Thoracic aorta (tissue), 2 donors: ENCODE data around the gene ERCC6L2. TPM values are rescaled to one million over a fixed set of nuclear protein-coding genes. Genes with fewer than 3 reads are reported as not detected.

Experiments used
- ATAC-seq: fragments of 150-250 bp; one replicate; pipeline ENCODE4 v1.8.0; 2017; ENCODE audit warnings: low read depth; ENCODE audit not compliant: insufficient number of reproducible peaks, low FRiP score
- DNase-seq: peaks from one replicate; pipeline ENCODE4 v3.0.0-alpha.2; 2020; ENCODE audit warnings: low spot score
- H3K27ac ChIP-seq, 2 donors: fragments of 200-600 bp; sonication (generic); 1 replicate in 1 of 2; 2 replicates in 1 of 2; pipeline ENCODE4 v1.5.1; 2016; ENCODE audit warnings: mild to moderate bottlenecking in 2 of 2, moderate library complexity in 2 of 2
- H3K27me3 ChIP-seq: fragments of 200-600 bp; sonication (generic); replicated peaks from 2 replicates; pipeline ENCODE4 v1.6.0; 2016; ENCODE audit warnings: mild to moderate bottlenecking; ENCODE audit not compliant: insufficient read depth
- H3K36me3 ChIP-seq: fragments of 200-600 bp; sonication (generic); one replicate; pipeline ENCODE4 v1.5.1; 2016
- H3K4me1 ChIP-seq, 2 donors: fragments of 200-600 bp; sonication (generic); 1 replicate in 1 of 2; 2 replicates in 1 of 2; pipeline versions ENCODE4 v1.5.1 to v1.6.0; 2016; ENCODE audit warnings: low read depth in 2 of 2, mild to moderate bottlenecking in 1 of 2; ENCODE audit not compliant: control insufficient read depth in 1 of 2
- H3K4me3 ChIP-seq: fragments of 200-600 bp; sonication (generic); 2 replicates; pipeline ENCODE4 v1.5.1; 2016; ENCODE audit warnings: mild to moderate bottlenecking
- H3K9me3 ChIP-seq: fragments of 200-600 bp; sonication (generic); 2 replicates; pipeline ENCODE4 v1.5.1; 2016
- total RNA-seq, 2 donors: library from RNA; depleted of rRNA; stranded (reverse); fragments of >200 nt; gene quantifications; one replicate each; pipeline versions ENCODE4 v1.1.0 to v1.2.3, GENCODE V29; 2016
- TF ChIP-seq, protein P1 (sequence below): fragments of 200-600 bp; sonication (generic); IDR thresholded peaks from one replicate; pipeline ENCODE4 v1.5.1; 2019; ENCODE audit warnings: antibody characterized with exemption

ERCC6L2 gene
- total RNA-seq, 2 donors from 2014 or later, result 32.1 to 53.4 TPM

DNA sequence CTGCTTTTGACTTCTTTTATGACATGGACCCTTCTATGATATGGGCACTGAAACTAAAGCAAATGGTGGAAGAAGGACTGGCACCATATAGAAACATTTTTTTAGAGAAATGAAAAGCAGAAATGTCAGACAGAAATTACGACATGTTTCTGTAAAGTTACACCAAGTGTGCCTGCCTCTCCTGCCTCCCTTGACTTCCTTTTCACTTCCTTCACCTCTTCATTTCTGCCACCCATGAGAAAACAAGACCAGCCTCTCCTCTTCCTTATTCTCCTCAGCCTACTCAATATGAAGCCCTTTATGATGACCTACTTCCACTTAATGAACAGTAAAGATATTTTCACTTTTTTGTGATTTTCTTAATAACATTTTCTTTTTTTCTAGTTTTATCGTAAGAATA, 44.5 kb downstream of the ERCC6L2 start:
- no peaks in the 10 kb centered on the region for H3K27me3 ChIP-seq
- H3K27ac ChIP-seq, result no peak overlapping the region
- no peak overlapping the region for H3K4me3 ChIP-seq
- DNase-seq (no peak), ATAC-seq (no peak)
- peaks cover 8% of the 10 kb centered on the region for H3K36me3 ChIP-seq
- H3K4me1 ChIP-seq, result no peaks in the 10 kb centered on the region
- H3K9me3 ChIP-seq, result no peaks in the 10 kb centered on the region
- TF ChIP-seq, protein P1, sequence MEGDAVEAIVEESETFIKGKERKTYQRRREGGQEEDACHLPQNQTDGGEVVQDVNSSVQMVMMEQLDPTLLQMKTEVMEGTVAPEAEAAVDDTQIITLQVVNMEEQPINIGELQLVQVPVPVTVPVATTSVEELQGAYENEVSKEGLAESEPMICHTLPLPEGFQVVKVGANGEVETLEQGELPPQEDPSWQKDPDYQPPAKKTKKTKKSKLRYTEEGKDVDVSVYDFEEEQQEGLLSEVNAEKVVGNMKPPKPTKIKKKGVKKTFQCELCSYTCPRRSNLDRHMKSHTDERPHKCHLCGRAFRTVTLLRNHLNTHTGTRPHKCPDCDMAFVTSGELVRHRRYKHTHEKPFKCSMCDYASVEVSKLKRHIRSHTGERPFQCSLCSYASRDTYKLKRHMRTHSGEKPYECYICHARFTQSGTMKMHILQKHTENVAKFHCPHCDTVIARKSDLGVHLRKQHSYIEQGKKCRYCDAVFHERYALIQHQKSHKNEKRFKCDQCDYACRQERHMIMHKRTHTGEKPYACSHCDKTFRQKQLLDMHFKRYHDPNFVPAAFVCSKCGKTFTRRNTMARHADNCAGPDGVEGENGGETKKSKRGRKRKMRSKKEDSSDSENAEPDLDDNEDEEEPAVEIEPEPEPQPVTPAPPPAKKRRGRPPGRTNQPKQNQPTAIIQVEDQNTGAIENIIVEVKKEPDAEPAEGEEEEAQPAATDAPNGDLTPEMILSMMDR, result no peak

DNA sequence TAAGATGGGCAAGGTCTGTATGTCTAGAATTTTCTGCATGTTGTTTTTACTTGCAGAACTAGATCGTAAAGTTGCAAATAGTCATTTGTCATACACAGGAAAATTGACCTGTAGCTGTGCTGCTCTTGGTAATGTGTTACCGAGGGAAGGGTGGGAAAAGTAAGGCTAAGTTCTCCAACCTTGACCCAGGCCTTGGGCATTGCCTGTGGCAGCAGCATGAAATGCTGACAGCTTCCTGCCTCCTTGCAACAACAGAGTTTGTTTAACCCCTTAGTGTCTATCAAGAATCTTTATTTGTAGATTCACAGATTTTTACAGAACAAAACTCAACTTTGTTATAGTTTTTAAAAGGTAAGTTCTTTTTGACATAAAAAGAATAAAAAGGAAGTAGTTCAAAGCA, 48.3 kb downstream of the ERCC6L2 start:
- no peak overlapping the region for H3K4me3 ChIP-seq
- peaks cover 8% of the 10 kb centered on the region for H3K36me3 ChIP-seq
- no peak for DNase-seq
- TF ChIP-seq, protein P1, result no peak
- ATAC-seq, result no peak
- no peaks in the 10 kb centered on the region for H3K4me1 ChIP-seq
- H3K27ac ChIP-seq, result no peak overlapping the region
- no peaks in the 10 kb centered on the region for H3K27me3 ChIP-seq
- H3K9me3 ChIP-seq, result no peaks in the 10 kb centered on the region

DNA sequence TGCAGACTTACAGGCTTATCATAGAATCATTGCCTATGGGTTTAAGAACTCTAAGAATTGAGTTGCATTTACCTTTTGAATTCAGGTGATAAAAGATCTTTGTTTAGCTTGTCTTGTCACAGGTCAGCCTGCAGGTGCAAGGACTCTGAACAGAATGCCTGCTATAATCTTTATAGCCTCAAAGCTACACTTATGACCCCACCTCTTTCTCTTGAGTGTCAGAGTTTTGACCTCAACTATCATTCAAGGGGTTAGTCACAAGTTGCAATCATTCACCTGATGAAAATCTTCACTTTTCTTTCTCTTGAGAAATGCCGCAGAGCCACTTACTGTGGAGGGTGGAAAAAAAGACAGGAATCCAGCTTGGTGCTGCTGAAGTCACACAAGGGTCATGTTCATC, 49.5 kb downstream of the ERCC6L2 start:
- H3K9me3 ChIP-seq, result no peaks in the 10 kb centered on the region
- no peak overlapping the region for H3K27ac ChIP-seq
- no peak overlapping the region for H3K4me3 ChIP-seq
- H3K36me3 ChIP-seq, result peaks cover 11% of the 10 kb centered on the region
- no peak for ATAC-seq
- no peak for DNase-seq
- TF ChIP-seq, protein P1, result no peak
- H3K27me3 ChIP-seq, result no peaks in the 10 kb centered on the region
- no peaks in the 10 kb centered on the region for H3K4me1 ChIP-seq

DNA sequence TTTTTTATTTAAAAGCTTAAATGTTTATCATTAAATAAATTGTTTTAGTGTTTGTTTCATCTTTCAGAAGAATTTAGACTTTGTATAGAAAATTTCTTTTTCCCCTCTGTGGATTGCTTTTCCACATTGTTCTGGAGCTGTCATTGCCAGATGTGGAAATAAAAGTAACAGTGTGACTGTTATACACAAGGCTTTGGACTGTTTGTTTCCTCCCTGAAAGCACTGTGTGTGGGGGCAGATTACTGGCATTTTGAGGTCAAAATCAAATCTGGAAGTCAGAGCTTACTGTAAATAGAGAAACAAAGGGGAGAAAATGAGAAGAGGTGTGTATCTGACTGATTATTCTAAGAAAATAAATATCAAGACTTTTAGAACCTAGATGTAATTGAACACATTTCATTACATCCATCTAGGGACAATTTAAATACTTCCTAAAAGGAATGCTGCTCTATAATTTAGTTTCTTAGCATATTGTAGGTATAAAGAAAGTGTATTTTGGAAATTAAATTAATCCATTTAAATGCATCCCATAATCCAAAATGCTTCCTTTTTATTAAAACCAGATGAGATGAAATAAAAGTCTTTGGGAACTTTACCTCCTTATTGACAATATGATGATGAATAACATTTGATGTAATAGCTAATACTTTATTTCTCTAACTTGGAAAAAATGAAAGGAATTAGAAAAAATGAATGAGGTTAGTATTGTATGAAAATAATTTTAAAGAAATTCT, 51.9 kb downstream of the ERCC6L2 start:
- no peaks in the 10 kb centered on the region for H3K9me3 ChIP-seq
- ATAC-seq (no peak), DNase-seq (no peak)
- no peaks in the 10 kb centered on the region for H3K27me3 ChIP-seq
- no peak overlapping the region for H3K27ac ChIP-seq
- H3K4me1 ChIP-seq, result no peaks in the 10 kb centered on the region
- peaks cover 15% of the 10 kb centered on the region for H3K36me3 ChIP-seq
- no peak overlapping the region for H3K4me3 ChIP-seq
- TF ChIP-seq, protein P1, result no peak

DNA sequence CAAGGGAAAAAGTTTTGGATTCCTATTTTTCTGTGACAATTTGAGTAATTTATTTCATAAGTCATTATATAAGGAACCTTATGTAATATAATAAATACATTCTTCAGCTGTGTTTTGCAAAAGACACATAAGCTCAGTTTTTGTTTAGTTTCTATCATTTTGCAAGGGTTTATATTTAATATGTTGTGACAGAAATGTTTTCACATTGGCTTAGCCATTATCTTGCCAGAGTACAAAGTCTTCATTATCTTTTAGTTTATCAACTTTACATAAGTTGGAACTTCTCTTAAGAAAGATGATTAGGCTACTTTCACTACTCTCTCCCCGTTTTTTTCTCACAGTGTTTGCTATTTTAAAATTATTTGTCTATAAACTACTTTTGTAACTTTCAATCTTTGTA, 54.8 kb downstream of the ERCC6L2 start:
- Histone ChIP-seq H3K9me3 (no peaks in the 10 kb centered on the region), H3K4me1 (no peaks in the 10 kb centered on the region), H3K36me3 (peaks cover 14% of the 10 kb centered on the region), H3K27ac (no peak overlapping the region), H3K27me3 (no peaks in the 10 kb centered on the region), H3K4me3 (no peak overlapping the region)
- TF ChIP-seq, protein P1, result no peak
- DNase-seq (no peak), ATAC-seq (no peak)
